Retinal pigment epithelial cell (primary cell): ENCODE results near the gene OSTC.

ENCODE experiments used
- DNase-seq: peaks from one replicate; pipeline ENCODE4 v3.0.0-alpha.2; 2010; ENCODE audit warnings: low read depth
- H3K4me3 ChIP-seq: 2 replicates; pipeline ENCODE4 v1.5.1; 2011; ENCODE audit warnings: mild to moderate bottlenecking, low read length, control low read depth, moderate library complexity
- TF ChIP-seq, protein P1 (sequence below): conservative IDR thresholded peaks from 2 replicates; pipeline ENCODE4 v1.5.1; 2011; ENCODE audit warnings: low read depth, low read length, control low read depth, inconsistent platforms

OSTC gene

DNA sequence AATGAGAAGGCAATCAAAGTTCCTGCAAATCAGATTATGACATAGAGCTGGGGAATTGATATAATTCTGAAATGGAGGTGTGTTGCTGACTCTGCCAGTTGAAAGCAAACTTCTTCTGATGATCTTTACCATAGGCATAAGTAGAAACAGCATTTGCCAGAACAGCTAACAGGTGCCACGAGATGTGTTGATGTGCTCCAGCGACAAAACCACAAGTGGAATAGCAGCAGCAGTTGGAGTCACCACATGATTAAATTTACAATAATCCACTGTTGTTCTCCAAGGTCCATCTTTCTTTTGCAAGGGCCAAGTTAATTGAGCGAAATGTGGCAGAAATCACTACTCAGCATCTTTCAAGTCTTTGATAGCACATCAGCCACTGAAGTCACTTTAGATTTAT is 3.7 kb upstream of the OSTC start:
- TF ChIP-seq, protein P1, sequence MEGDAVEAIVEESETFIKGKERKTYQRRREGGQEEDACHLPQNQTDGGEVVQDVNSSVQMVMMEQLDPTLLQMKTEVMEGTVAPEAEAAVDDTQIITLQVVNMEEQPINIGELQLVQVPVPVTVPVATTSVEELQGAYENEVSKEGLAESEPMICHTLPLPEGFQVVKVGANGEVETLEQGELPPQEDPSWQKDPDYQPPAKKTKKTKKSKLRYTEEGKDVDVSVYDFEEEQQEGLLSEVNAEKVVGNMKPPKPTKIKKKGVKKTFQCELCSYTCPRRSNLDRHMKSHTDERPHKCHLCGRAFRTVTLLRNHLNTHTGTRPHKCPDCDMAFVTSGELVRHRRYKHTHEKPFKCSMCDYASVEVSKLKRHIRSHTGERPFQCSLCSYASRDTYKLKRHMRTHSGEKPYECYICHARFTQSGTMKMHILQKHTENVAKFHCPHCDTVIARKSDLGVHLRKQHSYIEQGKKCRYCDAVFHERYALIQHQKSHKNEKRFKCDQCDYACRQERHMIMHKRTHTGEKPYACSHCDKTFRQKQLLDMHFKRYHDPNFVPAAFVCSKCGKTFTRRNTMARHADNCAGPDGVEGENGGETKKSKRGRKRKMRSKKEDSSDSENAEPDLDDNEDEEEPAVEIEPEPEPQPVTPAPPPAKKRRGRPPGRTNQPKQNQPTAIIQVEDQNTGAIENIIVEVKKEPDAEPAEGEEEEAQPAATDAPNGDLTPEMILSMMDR: no peak
- DNase-seq: no peak
- no peak overlapping the region for H3K4me3 ChIP-seq

DNA sequence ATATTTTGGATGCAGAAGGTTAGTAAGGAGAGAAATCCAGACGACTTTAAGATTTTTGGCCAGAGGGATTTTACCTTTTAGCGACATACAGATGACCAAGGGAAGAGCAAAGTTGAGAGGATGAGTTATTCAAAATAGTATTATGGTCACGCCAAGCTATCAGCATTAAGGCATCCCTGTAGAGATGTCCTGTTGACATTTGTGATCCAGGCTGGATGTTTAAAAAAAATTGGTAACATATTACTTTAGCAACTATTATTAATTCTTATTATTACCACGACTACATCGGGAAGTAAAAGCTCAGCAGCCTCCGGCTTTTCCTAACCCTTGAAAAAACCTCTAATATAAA is 562 bp upstream of the OSTC start:
- DNase-seq: no peak
- H3K4me3 ChIP-seq: peak overlapping the region; percentile 47
- TF ChIP-seq, protein P1: no peak

DNA sequence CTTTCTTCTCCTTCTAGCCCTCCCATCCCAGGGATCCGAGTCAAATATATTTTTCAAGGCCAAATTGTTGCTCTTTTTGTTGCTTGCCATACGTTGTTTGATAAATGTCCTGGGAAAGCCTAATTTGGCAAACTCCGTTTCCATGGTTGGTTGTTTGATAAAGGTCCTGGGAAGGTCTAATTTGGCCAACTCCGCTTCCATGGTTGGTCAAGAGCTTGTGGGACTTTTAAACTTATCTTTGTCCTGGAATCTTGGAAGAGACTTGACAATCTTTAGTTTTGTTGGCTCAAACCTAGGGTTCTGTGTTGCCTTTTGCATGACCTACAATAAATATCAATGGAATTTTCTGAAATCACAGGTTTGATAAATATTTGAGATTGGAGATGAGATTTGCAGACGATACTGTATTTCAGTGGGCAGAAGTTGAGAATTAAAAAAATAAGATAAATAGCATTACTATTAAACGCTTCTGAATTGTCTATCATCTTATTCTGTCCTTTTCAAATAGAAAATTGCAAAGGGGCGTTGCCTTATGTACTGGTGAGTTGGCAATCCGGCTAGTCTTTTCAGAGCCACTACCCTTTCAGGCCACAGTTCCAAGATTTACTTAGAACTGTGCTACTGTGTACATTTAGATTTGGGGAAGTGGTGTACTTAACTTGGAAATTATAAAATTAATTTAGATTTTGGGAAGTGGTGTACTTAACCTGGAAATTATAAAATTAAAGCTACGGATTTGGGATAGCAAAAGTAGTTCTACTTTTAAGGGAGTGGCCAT is 804 bp downstream of the OSTC start:
- TF ChIP-seq, protein P1: no peak
- DNase-seq: no peak
- H3K4me3 ChIP-seq: peak overlapping the region; percentile 97

DNA sequence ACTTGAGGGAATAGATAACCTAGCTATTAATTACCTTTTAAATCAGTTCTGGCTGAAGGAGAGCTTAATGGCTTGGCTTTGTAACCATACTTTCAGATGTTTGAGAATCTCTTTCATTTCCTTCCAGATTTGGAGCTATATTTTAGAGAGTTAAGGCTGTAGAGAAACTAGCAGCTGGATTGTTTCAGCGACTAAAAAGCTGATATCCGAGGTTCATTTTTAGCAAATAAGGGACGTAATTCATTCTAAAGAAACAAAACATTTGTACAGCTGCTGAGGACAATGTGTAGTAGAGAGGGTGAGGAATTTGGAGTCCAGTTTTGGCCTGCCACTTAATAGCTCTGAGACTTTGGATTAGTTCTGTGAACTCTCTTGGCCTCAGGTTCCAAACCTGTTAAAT is 12.2 kb downstream of the OSTC start:
- no peak overlapping the region for H3K4me3 ChIP-seq
- TF ChIP-seq, protein P1: no peak
- DNase-seq: no peak

GRCh38 chr4:108674356-108674977 is 24.1 kb downstream of the OSTC start:
- no peak for DNase-seq
- H3K4me3 ChIP-seq: no peak overlapping the region
- TF ChIP-seq, protein P1: no peak

- DNase-seq: no peak
- TF ChIP-seq, protein P1: no peak
- no peak overlapping the region for H3K4me3 ChIP-seq
Measured at GRCh38 chr4:108681321-108681809, 31.0 kb downstream of the OSTC start.

- peak; percentile 21 for DNase-seq
- no peak overlapping the region for H3K4me3 ChIP-seq
- TF ChIP-seq, protein P1: peak; percentile 45
Measured at GRCh38 chr4:108683479-108683878, 33.1 kb downstream of the OSTC start.
